ENCODE data around the gene PON2. TPM values are rescaled to one million over a fixed set of nuclear protein-coding genes. Genes with fewer than 3 reads are reported as not detected.

PON2 gene
- total RNA-seq, 1 experiment from 2014 or later = 44.0 TPM

- RAD21 ChIA-PET (ENCODE audit: low non-redundant PET in 1 of 2, low total read pairs in 2 of 2, uncharacterized antibody in 2 of 2, unreplicated experiment in 2 of 2) = no interaction called here
- H3K4me1 ChIP-seq (ENCODE audit: control insufficient read depth in 1 of 2, insufficient read depth in 2 of 2, low read length in 2 of 2) = peaks cover 12 to 18% of the 10 kb centered on the region in 2 experiments; a peak in 3 of 4 replicates
- no peak overlapping the region for H2AFZ ChIP-seq (ENCODE audit: low read depth, low read length, poor library complexity, severe bottlenecking)
- H3K27ac ChIP-seq (ENCODE audit: low read depth, low read length) = no peak overlapping the region
- POLR2A ChIA-PET = no interaction called here
- TF ChIP-seq EGR1 (IDR thresholded peaks at IDR 0.05; ENCODE audit: low read depth) (no peak), FOSL1 (IDR thresholded peaks at IDR 0.05; ENCODE audit: low read depth) (no peak), JUND (IDR thresholded peaks at IDR 0.05) (no peak), YY1 (IDR thresholded peaks at IDR 0.05; ENCODE audit: extremely low read depth, insufficient replicate concordance, low read depth, low read length) (no peak), TCF7L2 (IDR thresholded peaks at IDR 0.05; ENCODE audit: borderline replicate concordance, extremely low read depth, insufficient read depth, insufficient read length) (no peak), RAD21 (IDR thresholded peaks at IDR 0.05; ENCODE audit: low read depth) (no peak), MAX (IDR thresholded peaks at IDR 0.05) (no peak), CBX3 (IDR thresholded peaks at IDR 0.05; ENCODE audit: low read depth) (no peak), POLR2A (IDR thresholded peaks at IDR 0.05; ENCODE audit: borderline replicate concordance, extremely low read depth, insufficient read depth, insufficient read length) (no peak), ATF3 (IDR thresholded peaks at IDR 0.05) (no peak), ZBTB33 (IDR thresholded peaks at IDR 0.05; ENCODE audit: extremely low read depth, insufficient replicate concordance, low read length) (no peak), ELF1 (IDR thresholded peaks at IDR 0.05; ENCODE audit: borderline replicate concordance, low read depth) (no peak), CTCF (IDR thresholded peaks at IDR 0.05 in 2 of 3, conservative IDR thresholded peaks at IDR 0.05 in 1 of 3; ENCODE audit: borderline replicate concordance in 1 of 3, insufficient read depth in 1 of 3, low read depth in 2 of 3, low read length in 2 of 3) (no peak), SRF (IDR thresholded peaks at IDR 0.05; ENCODE audit: low read depth) (no peak), EZH2 (IDR thresholded peaks at IDR 0.05) (no peak), SIN3A (IDR thresholded peaks at IDR 0.05; ENCODE audit: low read depth) (no peak)
- BruUV-seq (replicated peaks) = no TSS peak
- H3K36me3 ChIP-seq (ENCODE audit: control insufficient read depth in 1 of 2, insufficient read depth in 2 of 2, low read length in 2 of 2) = no peaks in the 10 kb centered on the region
- ATAC-seq (no peak), DNase-seq (ENCODE audit: low read depth, low spot score) (no peak)
- intact Hi-C loops (cut with micrococcal nuclease) = loop anchor here (10.0 kb wide), 1 partner anchor 819 kb away; the partner anchor contains the start of gene SGCE
- no peaks in the 10 kb centered on the region for H3K9me3 ChIP-seq (ENCODE audit: control insufficient read depth in 1 of 2, insufficient read depth in 1 of 2, low read depth in 1 of 2, low read length in 2 of 2)
- no peak overlapping the region for H3K4me3 ChIP-seq (replicated peaks in 1 of 2; ENCODE audit: low read depth in 1 of 2, low read length in 2 of 2)
- H3K9ac ChIP-seq (ENCODE audit: low read length) = no peak overlapping the region
- H3K79me2 ChIP-seq (ENCODE audit: insufficient read depth, low read length) = no peaks in the 10 kb centered on the region
- no peak overlapping the region for H3K4me2 ChIP-seq (ENCODE audit: low read length)
- CTCF ChIA-PET = no interaction called here
- no peaks in the 10 kb centered on the region for H3K27me3 ChIP-seq (ENCODE audit: insufficient read depth, low read length)
- H4K20me1 ChIP-seq (ENCODE audit: insufficient read depth) = no peaks in the 10 kb centered on the region
- H3K9me2 ChIP-seq (ENCODE audit: insufficient read depth) = no peaks in the 10 kb centered on the region
Observed at GRCh38 chr7:95473276-95473985, 38.6 kb upstream of the PON2 start.

All from HCT116 (cell line).